H9 (cell line): ENCODE measurements around the gene SHPK. TPM values are rescaled to one million over a fixed set of nuclear protein-coding genes. Genes with fewer than 3 reads are reported as not detected.

Experiments
- DNase-seq: peaks from one replicate; pipeline ENCODE4 v3.0.0-alpha.2; 2017
- H2AFZ ChIP-seq: one replicate; pipeline ENCODE4 v1.6.1; 2013; ENCODE audit warnings: mild to moderate bottlenecking, low read length, control low read depth, moderate library complexity
- H2AK5ac ChIP-seq: 2 replicates; pipeline ENCODE4 v1.6.1; 2013; ENCODE audit warnings: low read length, control low read depth, mixed read lengths; ENCODE audit not compliant: insufficient read length
- H2BK120ac ChIP-seq: one replicate; pipeline ENCODE4 v1.6.1; 2013; ENCODE audit warnings: low read depth, mild to moderate bottlenecking, low read length, control low read depth, inconsistent platforms; ENCODE audit not compliant: poor library complexity, severe bottlenecking
- H2BK12ac ChIP-seq: 2 replicates; pipeline ENCODE4 v1.6.1; 2013; ENCODE audit warnings: low read length, control low read depth, mixed read lengths, low read depth; ENCODE audit not compliant: insufficient read length
- H2BK15ac ChIP-seq: 2 replicates; pipeline ENCODE4 v1.6.1; 2013; ENCODE audit warnings: low read depth, low read length, control low read depth
- H2BK20ac ChIP-seq: one replicate; pipeline ENCODE4 v1.6.1; 2013; ENCODE audit warnings: low read depth, mild to moderate bottlenecking, low read length, control low read depth, inconsistent platforms; ENCODE audit not compliant: poor library complexity, severe bottlenecking
- H2BK5ac ChIP-seq: 2 replicates; pipeline ENCODE4 v1.6.1; 2013; ENCODE audit warnings: low read length, control low read depth, mixed read lengths; ENCODE audit not compliant: insufficient read length
- H3K14ac ChIP-seq: 2 replicates; pipeline ENCODE4 v1.6.1; 2013; ENCODE audit warnings: low read length, control low read depth; ENCODE audit not compliant: insufficient read depth
- H3K18ac ChIP-seq: 2 replicates; pipeline ENCODE4 v1.6.1; 2013; ENCODE audit warnings: low read depth, mild to moderate bottlenecking, mixed read lengths, low read length, control low read depth; ENCODE audit not compliant: insufficient read length
- H3K23ac ChIP-seq: 2 replicates; pipeline ENCODE4 v1.6.1; 2013; ENCODE audit warnings: low read length, control low read depth, mixed read lengths, low read depth; ENCODE audit not compliant: insufficient read length
- H3K23me2 ChIP-seq: 2 replicates; pipeline ENCODE4 v1.6.1; 2013; ENCODE audit warnings: low read depth, mild to moderate bottlenecking, mixed read lengths, low read length, control low read depth; ENCODE audit not compliant: insufficient read length, poor library complexity, severe bottlenecking
- H3K27ac ChIP-seq: 2 replicates; pipeline ENCODE4 v1.5.1; 2013; ENCODE audit warnings: low read length, control low read depth, mixed read lengths, low read depth; ENCODE audit not compliant: insufficient read length
- H3K27me3 ChIP-seq: 2 replicates; pipeline ENCODE4 v1.6.1; 2013; ENCODE audit warnings: low read length, control low read depth, inconsistent platforms; ENCODE audit not compliant: insufficient read depth
- H3K4ac ChIP-seq: 2 replicates; pipeline ENCODE4 v1.6.1; 2013; ENCODE audit warnings: low read depth, mild to moderate bottlenecking, control low read depth, inconsistent platforms, low read length, moderate library complexity
- H3K4me1 ChIP-seq: 2 replicates; pipeline ENCODE4 v1.6.1; 2013; ENCODE audit warnings: low read length, control low read depth, inconsistent platforms; ENCODE audit not compliant: insufficient read depth
- H3K4me2 ChIP-seq: 2 replicates; pipeline ENCODE4 v1.6.1; 2013; ENCODE audit warnings: low read length, control low read depth, mixed read lengths; ENCODE audit not compliant: insufficient read length, insufficient read depth
- H3K56ac ChIP-seq: 2 replicates; pipeline ENCODE4 v1.6.1; 2013; ENCODE audit warnings: low read depth, mild to moderate bottlenecking, mixed read lengths, low read length, control low read depth; ENCODE audit not compliant: insufficient read length
- H3K79me1 ChIP-seq: 2 replicates; pipeline ENCODE4 v1.6.1; 2013; ENCODE audit warnings: low read depth, mild to moderate bottlenecking, moderate library complexity, low read length, control low read depth, inconsistent platforms; ENCODE audit not compliant: insufficient read depth, poor library complexity, severe bottlenecking
- H3K79me2 ChIP-seq: 2 replicates; pipeline ENCODE4 v1.6.1; 2013; ENCODE audit warnings: low read length, control low read depth, inconsistent platforms; ENCODE audit not compliant: insufficient read depth
- H3K9ac ChIP-seq: 2 replicates; pipeline ENCODE4 v1.6.1; 2013; ENCODE audit warnings: low read length, control low read depth, mixed read lengths; ENCODE audit not compliant: insufficient read length; ENCODE audit errors: extremely low read depth
- H3K9me3 ChIP-seq: one replicate; pipeline ENCODE4 v1.6.1; 2013; ENCODE audit warnings: low read depth, low read length, inconsistent platforms; ENCODE audit not compliant: control insufficient read depth
- H3T11ph ChIP-seq: one replicate; pipeline ENCODE4 v1.6.1; 2013; ENCODE audit warnings: mild to moderate bottlenecking, low read length, control low read depth, inconsistent platforms
- H4K20me1 ChIP-seq: one replicate; pipeline ENCODE4 v1.6.1; 2013; ENCODE audit not compliant: control insufficient read depth, insufficient read length, insufficient read depth
- H4K5ac ChIP-seq: 2 replicates; pipeline ENCODE4 v1.6.1; 2013; ENCODE audit warnings: low read depth, mild to moderate bottlenecking, mixed read lengths, low read length, control low read depth; ENCODE audit not compliant: insufficient read length
- H4K8ac ChIP-seq: replicated peaks from 2 replicates; pipeline ENCODE4 v1.6.1; 2013; ENCODE audit warnings: low read length, control low read depth, mixed read lengths, low read depth; ENCODE audit not compliant: insufficient read length
- H4K91ac ChIP-seq: 2 replicates; pipeline ENCODE4 v1.6.1; 2013; ENCODE audit warnings: low read depth, mild to moderate bottlenecking, moderate library complexity, mixed read lengths, low read length, control low read depth; ENCODE audit not compliant: insufficient read length
- H3K27ac Mint-ChIP-seq, 3 experiments: 2 replicates in 2 of 3; 3 replicates in 1 of 3; pipeline ENCODE4 v1.8.0; 2020 to 2021; ENCODE audit warnings: mixed read lengths in 3 of 3, mild to moderate bottlenecking in 1 of 3, moderate library complexity in 1 of 3
- H3K27me3 Mint-ChIP-seq: 2 replicates; pipeline ENCODE4 v1.8.0; 2021; ENCODE audit warnings: low read depth, mild to moderate bottlenecking, moderate library complexity, mixed read lengths
- H3K36me3 Mint-ChIP-seq, 3 experiments: 2 replicates in 2 of 3; 3 replicates in 1 of 3; pipeline ENCODE4 v1.8.0; 2020 to 2021; ENCODE audit warnings: low read depth in 3 of 3, mixed read lengths in 3 of 3; ENCODE audit not compliant: insufficient read depth in 1 of 3
- H3K4me1 Mint-ChIP-seq, 2 experiments: 2 replicates each; pipeline ENCODE4 v1.8.0; 2020; ENCODE audit warnings: mixed read lengths in 2 of 2
- H3K4me3 Mint-ChIP-seq, 2 experiments: 2 replicates in 1 of 2; 3 replicates in 1 of 2; pipeline ENCODE4 v1.8.0; 2020 to 2021; ENCODE audit warnings: mild to moderate bottlenecking in 2 of 2, mixed read lengths in 2 of 2, moderate library complexity in 1 of 2
- H3K9me3 Mint-ChIP-seq, 2 experiments: 2 replicates in 1 of 2; 3 replicates in 1 of 2; pipeline ENCODE4 v1.8.0; 2020; ENCODE audit warnings: mild to moderate bottlenecking in 2 of 2, mixed read lengths in 2 of 2, moderate library complexity in 1 of 2
- CTCF ChIP-seq: fragments of 200-600 bp; sonication (generic); conservative IDR thresholded peaks from 3 replicates; pipeline ENCODE4 v1.8.0; 2021; ENCODE audit warnings: antibody characterized with exemption, mild to moderate bottlenecking
- WGBS: extraction: QIAGEN DNeasy Blood & Tissue Kit; methylation state at CpG from one replicate; pipeline ENCODE4 v1.1.7; 2013; ENCODE audit warnings: missing lambda C conversion rate, low lambda C conversion rate, mixed read lengths; ENCODE audit not compliant: insufficient read length; ENCODE audit errors: extremely low coverage; 5-methylcytosine and 5-hydroxymethylcytosine counted together
- total RNA-seq: library from RNA; stranded (reverse); gene quantifications from 2 replicates; pipeline ENCODE4 v1.2.1, GENCODE V29; 2021

The SHPK gene
- total RNA-seq, 1 experiment from 2014 or later: 27.0 TPM

GRCh38 chr17:3590768-3591167 is 45.3 kb downstream of the SHPK start:
- Mint-ChIP-seq H3K4me3 (no peak overlapping the region), H3K27me3 (no peaks in the 10 kb centered on the region), H3K27ac (peak overlapping the region in 1 of 3 experiments; percentile 70; a peak in 1 of 7 replicates), H3K9me3 (no peaks in the 10 kb centered on the region), H3K36me3 (peaks cover 8 to 35% (median 31%) of the 10 kb centered on the region in 3 experiments; a peak in 6 of 7 replicates), H3K4me1 (peaks cover 2% of the 10 kb centered on the region in 2 experiments; a peak in 3 of 4 replicates)
- H3T11ph ChIP-seq: no peak overlapping the region
- no peak overlapping the region for H2BK20ac ChIP-seq
- no peak overlapping the region for H3K4ac ChIP-seq
- no peak for TF ChIP-seq CTCF
- H3K9me3 ChIP-seq: no peaks in the 10 kb centered on the region
- H3K9ac ChIP-seq: no peak overlapping the region
- no peak for DNase-seq
- WGBS: no CpG with 5 or more reads among the region's 15 CpGs
- H3K27me3 ChIP-seq: no peaks in the 10 kb centered on the region
- H3K79me1 ChIP-seq: no peaks in the 10 kb centered on the region
- H2BK120ac ChIP-seq: no peak overlapping the region
- no peak overlapping the region for H4K8ac ChIP-seq
- no peak overlapping the region for H3K23ac ChIP-seq
- no peak overlapping the region for H2BK12ac ChIP-seq
- no peak overlapping the region for H4K91ac ChIP-seq
- no peak overlapping the region for H2BK5ac ChIP-seq
- no peak overlapping the region for H2AFZ ChIP-seq
- H3K4me2 ChIP-seq: no peak overlapping the region
- no peak overlapping the region for H3K56ac ChIP-seq
- H3K23me2 ChIP-seq: no peaks in the 10 kb centered on the region
- no peaks in the 10 kb centered on the region for H3K79me2 ChIP-seq
- no peaks in the 10 kb centered on the region for H3K4me1 ChIP-seq
- H2BK15ac ChIP-seq: no peak overlapping the region
- H3K18ac ChIP-seq: no peak overlapping the region
- no peak overlapping the region for H3K14ac ChIP-seq
- H4K5ac ChIP-seq: no peak overlapping the region
- H2AK5ac ChIP-seq: no peak overlapping the region
- no peaks in the 10 kb centered on the region for H4K20me1 ChIP-seq
- no peak overlapping the region for H3K27ac ChIP-seq
